GM03348 (cell line): ENCODE data around the gene WDTC1.
"Not testable (repeated sequence)": the region's sequence is repeated elsewhere in the genome, so short reads cannot be mapped to it uniquely, and the experiment has no call there.

Experiments used
- DNase-seq: peaks from one replicate; pipeline ENCODE4 v3.0.0; 2012; ENCODE audit warnings: low spot score

The WDTC1 gene

DNA sequence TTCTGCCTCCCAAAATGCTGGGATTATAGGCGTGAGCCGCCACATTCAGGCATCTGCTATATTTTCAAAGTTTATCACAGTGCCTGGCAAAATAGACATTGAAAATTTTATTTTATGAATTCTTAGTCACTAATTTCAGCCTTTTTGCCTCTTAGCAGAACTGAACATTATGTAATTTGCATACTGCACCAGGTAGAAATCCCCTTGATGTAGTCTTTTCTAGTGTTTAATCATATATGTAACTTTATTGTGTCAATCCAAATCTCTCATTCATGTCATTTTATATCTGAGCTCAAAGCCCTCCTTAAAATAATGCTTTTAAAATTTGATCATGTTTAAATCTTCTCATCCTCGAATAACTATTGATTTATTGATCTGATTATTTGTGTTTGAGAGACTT, 19.2 kb downstream of the WDTC1 start:
- DNase-seq = no peak

- no peak for DNase-seq
These were observed 20.7 kb downstream of the WDTC1 start for GRCh38 chr1:27255136-27255535.

- DNase-seq = no peak
These were observed 22.7 kb downstream of the WDTC1 start for GRCh38 chr1:27257155-27257554.

- no peak for DNase-seq
These were observed 24.2 kb downstream of the WDTC1 start for GRCh38 chr1:27258598-27258997.

- DNase-seq = no peak
These were observed 32.7 kb downstream of the WDTC1 start for GRCh38 chr1:27267153-27267552.

- no peak for DNase-seq
These were observed 34.8 kb downstream of the WDTC1 start for GRCh38 chr1:27269276-27269675.

DNA sequence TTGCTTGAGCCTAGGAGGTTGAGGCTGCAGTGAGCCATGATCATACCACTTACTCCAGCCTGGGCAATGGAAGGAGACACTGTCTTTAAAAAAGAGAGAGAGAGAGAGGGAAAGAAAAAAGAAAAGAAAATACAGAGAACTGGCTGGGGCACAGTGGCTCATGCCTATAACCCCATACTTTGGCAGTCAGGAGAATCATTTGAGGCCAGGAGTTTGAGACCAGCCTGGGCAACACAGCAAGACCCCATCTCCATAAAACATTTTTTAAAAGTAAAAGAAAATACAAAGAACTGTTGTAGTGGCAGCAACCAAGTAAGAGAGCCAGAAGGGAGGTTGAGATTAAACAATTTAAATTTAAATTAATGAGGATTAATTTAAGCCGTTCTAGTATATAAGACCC, 39.8 kb downstream of the WDTC1 start:
- DNase-seq = no peak

- DNase-seq = no peak
These were observed 41.3 kb downstream of the WDTC1 start for GRCh38 chr1:27275696-27276095.

- peak; percentile 87 for DNase-seq
These were observed 50.2 kb downstream of the WDTC1 start for GRCh38 chr1:27284425-27285273.

DNA sequence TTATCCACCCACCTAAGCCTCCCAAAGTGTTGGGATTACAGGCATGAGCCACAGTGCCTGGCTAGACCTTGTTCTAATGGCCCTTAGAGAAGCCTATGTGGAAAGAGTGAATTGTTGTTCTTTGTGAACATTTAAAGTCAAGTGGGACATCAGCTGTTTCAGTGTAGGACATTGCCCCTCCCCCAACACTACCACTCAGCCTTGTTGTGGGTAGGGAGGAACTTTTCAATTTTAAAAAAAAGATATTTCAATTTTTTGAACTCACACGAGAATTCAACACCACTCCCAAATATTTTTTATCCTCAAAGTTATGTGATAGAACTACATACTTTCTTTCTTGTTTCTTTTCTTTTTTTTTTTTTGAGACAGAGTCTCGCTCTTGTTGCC, 50.8 kb downstream of the WDTC1 start:
- no peak for DNase-seq

- DNase-seq = not testable (repeated sequence)
These were observed 51.4 kb downstream of the WDTC1 start for GRCh38 chr1:27285821-27286220.

- DNase-seq = not testable (repeated sequence)
These were observed 54.7 kb downstream of the WDTC1 start for GRCh38 chr1:27289125-27289524.

DNA sequence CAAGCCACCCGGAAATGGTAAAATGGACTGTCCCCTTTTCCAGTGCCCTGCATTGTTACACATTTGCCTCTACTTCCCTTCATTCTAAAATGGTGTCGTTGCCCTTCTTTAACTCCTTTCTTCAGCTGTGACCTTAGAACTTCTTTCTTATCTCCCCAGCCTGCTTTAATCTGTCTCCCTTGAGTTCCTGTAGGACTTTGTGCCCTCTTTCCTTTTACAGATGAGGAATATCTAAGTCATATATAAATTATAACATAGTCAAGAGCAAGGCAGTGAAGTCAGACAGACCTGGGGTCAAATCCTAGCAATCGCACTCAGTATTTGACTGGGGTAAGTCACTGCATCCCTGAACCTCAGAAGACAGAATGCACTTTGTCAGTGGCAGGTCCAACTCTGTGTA, 56.1 kb downstream of the WDTC1 start:
- DNase-seq = no peak

DNA sequence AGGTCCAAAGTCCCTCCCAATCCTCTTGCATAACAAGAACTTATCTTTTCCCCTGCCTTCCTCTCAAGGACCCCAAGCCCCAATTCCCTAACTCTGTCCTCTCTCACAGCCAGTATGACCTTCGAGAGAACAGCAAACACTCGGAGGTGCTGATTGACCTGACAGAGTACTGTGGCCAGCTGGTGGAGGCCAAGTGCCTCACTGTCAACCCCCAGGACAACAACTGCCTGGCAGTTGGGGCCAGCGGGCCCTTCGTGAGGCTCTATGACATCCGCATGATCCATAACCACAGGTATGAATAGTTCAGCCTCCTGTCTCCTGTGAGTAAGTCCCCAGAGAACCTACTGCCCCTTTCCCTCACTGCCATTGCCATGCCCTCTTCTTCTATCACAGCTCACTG, 57.7 kb downstream of the WDTC1 start:
- peak; percentile 29 for DNase-seq

GRCh38 chr1:27293915-27294314, 59.5 kb downstream of the WDTC1 start:
- DNase-seq = no peak

DNA sequence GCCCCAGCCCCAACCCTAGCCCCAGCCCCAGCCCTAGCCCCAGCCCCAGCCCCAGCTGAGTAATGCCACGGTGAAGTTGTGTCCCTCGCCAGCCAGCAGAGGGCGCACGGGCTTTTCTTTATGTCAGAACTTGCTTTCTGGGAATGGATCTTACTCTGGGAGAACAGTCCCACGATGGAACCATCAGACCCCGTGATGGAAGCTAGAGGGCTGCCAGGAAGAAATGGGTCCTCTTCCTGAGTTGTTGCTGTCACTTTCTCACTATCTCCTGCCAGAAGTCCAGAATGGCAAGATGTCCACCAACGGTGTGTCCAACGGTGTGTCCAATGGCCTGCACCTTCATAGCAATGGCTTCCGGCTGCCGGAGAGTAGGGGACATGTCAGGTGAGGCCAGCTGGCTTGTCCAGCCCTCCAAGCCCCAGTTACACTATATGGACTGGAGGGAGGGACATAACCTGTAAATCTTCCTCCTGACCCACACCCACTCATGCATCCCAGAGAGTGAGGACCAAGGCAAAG, 62.4 kb downstream of the WDTC1 start:
- peak; percentile 85 for DNase-seq

DNA sequence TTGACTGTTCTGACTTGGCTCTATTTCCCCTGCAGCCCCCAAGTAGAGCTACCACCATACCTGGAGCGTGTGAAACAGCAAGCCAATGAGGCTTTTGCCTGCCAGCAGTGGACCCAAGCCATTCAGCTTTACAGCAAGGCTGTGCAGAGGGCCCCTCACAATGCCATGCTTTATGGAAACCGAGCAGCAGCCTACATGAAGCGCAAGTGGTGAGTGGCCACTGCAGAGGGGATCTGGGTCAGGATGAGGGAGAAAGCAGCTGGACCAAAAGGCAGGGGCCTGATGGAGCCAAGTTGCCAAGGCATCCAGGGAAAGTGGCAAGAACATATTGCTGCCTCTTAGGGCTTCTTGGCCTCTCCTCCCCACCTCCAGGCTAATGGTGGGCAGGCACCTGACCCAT, 63.5 kb downstream of the WDTC1 start:
- no peak for DNase-seq

- DNase-seq = no peak
These were observed 64.4 kb downstream of the WDTC1 start for GRCh38 chr1:27298632-27299384.

GRCh38 chr1:27299385-27300271, 65.2 kb downstream of the WDTC1 start:
- DNase-seq = peak; percentile 95

DNA sequence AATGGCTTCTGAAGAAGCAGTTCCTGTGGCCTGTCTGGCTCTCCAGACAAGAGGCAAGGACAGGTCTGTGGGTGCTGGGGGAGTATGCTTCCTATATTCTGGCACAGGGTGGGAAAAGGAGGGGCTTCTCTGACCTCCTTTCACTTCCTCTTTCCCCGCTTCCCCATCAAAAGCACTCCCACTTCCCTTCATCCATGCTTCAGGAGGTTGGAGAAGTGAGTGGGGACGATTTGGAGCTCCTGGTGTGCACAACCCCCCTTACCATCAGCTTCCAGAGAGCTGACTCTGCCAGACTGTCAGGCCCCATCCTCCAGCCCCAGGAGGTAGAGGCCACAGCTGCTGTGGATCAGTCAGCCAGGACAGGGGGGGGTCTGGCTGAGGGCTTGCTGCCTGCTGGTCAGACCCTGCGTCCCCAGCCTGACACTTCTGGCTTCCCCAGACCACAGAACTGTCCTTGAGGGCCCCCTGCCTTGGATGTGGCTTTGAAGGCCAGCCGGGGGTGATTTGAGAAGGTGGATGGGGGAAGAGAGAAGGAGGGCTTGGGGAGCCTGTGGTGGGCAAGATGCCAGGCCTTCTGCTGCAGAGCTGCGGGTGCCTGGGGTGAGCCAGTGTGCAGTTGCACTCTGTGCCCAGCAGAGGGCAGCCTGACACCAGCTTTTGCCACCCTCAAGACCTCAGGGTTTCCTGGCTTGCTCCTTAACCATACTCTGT, 66.1 kb downstream of the WDTC1 start:
- DNase-seq = peak; percentile 93

DNA sequence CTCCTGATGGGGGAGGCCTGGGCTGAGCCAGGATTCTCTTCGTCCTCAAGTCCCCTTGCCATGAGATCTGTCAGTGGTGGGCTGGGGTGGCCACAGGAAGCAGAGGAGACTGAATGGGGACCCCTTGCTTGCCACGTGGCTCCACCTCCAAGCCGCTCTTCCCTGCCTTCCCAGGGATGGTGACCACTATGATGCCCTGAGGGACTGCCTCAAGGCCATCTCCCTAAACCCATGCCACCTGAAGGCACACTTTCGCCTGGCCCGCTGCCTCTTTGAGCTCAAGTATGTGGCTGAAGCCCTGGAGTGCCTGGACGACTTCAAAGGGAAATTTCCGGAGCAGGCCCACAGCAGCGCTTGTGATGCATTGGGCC, 66.6 kb downstream of the WDTC1 start:
- no peak for DNase-seq
